Activated CD8-positive, alpha-beta memory T cell treated with anti-CD3 and anti-CD28 coated beads for 48 hours (primary cell): ENCODE measurements around the gene MICAL2.

Experiments
- DNase-seq, 3 experiments: peaks; one replicate each; pipeline ENCODE4 v3.0.0-alpha.2; 2020; ENCODE audit warnings: low read depth in 2 of 3, low spot score in 2 of 3

Gene MICAL2

GRCh38 chr11:12094872-12095800 lies 15.3 kb upstream of the MICAL2 start:
- DNase-seq, result no peak

- no peak for DNase-seq
Measured at GRCh38 chr11:12097219-12097618, 13.2 kb upstream of the MICAL2 start.

GRCh38 chr11:12098601-12099000 lies 11.8 kb upstream of the MICAL2 start:
- DNase-seq, result no peak

GRCh38 chr11:12099132-12099873 lies 11.1 kb upstream of the MICAL2 start:
- no peak for DNase-seq

GRCh38 chr11:12100429-12100828 lies 10.0 kb upstream of the MICAL2 start:
- DNase-seq, result no peak

- DNase-seq, result no peak
Measured at GRCh38 chr11:12100841-12101242, 9.5 kb upstream of the MICAL2 start.

- DNase-seq, result no peak
Measured at GRCh38 chr11:12101318-12101717, 9.1 kb upstream of the MICAL2 start.

- no peak for DNase-seq
Measured at GRCh38 chr11:12102588-12103410, 7.6 kb upstream of the MICAL2 start.

- DNase-seq, result no peak
Measured at GRCh38 chr11:12103411-12104225, 6.8 kb upstream of the MICAL2 start.

- no peak for DNase-seq
Measured at GRCh38 chr11:12105471-12105870, 4.9 kb upstream of the MICAL2 start.

- no peak for DNase-seq
Measured at GRCh38 chr11:12106101-12106500, 4.3 kb upstream of the MICAL2 start.

GRCh38 chr11:12106501-12106900 lies 3.9 kb upstream of the MICAL2 start:
- DNase-seq, result no peak

GRCh38 chr11:12108875-12109453 lies 1.4 kb upstream of the MICAL2 start:
- DNase-seq, result no peak

- DNase-seq, result peak in 1 of 3 experiments; percentile 7
Measured at GRCh38 chr11:12109591-12110196, 696 bp upstream of the MICAL2 start.

GRCh38 chr11:12110714-12111548 lies 541 bp downstream of the MICAL2 start:
- DNase-seq, result peak in 1 of 3 experiments; percentile 20

- no peak for DNase-seq
Measured at GRCh38 chr11:12111549-12112520, 1.4 kb downstream of the MICAL2 start.

GRCh38 chr11:12112750-12113149 lies 2.4 kb downstream of the MICAL2 start:
- no peak for DNase-seq

- DNase-seq, result no peak
Measured at GRCh38 chr11:12113294-12113693, 2.9 kb downstream of the MICAL2 start.
